GM18511 (cell line): ENCODE measurements around the gene PCYT1B.
"Not testable (repeated sequence)": the region's sequence is repeated elsewhere in the genome, so short reads cannot be mapped to it uniquely, and the experiment has no call there.

Experiments used
- ATAC-seq: cut with Tn5 transposase; IDR thresholded peaks from one replicate; pipeline ENCODE4 v1.9.1; 2021; ENCODE audit warnings: mild to moderate bottlenecking, moderate library complexity; ENCODE audit not compliant: unreplicated experiment

The PCYT1B gene

DNA sequence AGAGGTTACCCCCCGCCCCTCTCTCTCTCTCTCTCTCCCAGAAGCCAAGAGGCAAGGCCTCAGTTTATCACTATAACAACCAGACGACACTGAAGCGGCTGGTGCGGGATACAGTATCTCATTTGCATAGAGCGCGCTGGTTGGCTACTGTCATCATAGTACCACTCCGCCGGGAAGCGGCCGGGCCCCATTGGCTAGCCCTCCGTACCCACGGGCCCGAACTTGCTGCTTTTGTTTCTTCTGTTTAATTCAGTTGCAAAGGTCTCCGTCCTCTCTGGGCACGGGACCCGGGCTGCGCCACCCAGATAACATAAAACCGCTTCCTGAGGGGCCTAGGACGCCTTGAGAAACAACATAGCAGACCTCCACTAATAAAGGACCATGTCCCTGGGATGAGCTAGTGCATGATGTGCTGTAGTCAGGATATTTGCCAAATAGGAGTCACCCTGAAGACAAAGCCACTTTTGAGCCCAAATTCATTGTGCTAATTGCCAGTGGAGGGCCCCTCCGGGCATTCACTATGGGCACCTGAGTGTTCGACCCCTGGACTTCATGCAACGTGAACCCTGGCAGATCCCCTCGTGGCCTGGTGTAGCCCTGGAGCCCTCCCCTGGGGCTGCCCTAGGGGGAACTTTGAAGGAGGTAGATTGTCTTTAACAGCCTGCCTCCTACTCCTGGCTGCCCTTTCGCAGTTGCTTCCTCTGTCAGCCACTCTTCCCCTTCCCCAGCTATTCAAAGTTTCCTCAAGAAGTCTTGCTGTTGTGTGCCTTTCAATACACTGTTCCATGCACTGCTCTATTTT lies at the start of gene PCYT1B:
Gene PCYT1B, minus strand, starts transcription at position 91 of the 802 bp plus-strand sequence. CDS start 242 bp downstream, outside the sequence.
- peak; percentile 88 for ATAC-seq

DNA sequence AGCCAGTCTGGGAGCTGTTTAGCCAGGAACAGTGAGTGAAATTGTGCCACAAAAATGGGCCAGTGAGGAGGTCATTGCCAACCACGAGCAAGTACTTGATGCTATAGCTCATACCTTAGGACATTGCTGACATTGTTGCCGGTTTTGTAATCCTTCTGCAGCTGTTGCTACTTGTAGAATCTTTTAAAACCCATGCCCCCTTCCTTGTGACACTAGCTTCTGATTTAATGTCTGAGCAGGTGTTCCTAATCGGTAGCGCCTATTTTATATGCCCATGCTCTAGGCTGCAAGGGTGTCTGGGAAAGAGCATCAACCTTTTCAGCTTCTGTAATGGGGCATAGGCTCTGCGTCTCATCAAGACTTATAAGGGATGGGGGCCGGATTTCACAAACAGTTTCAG lies 49.1 kb upstream of the PCYT1B start:
- ATAC-seq: no peak

- no peak for ATAC-seq
Observed at GRCh38 chrX:24694825-24695224, 47.7 kb upstream of the PCYT1B start.

DNA sequence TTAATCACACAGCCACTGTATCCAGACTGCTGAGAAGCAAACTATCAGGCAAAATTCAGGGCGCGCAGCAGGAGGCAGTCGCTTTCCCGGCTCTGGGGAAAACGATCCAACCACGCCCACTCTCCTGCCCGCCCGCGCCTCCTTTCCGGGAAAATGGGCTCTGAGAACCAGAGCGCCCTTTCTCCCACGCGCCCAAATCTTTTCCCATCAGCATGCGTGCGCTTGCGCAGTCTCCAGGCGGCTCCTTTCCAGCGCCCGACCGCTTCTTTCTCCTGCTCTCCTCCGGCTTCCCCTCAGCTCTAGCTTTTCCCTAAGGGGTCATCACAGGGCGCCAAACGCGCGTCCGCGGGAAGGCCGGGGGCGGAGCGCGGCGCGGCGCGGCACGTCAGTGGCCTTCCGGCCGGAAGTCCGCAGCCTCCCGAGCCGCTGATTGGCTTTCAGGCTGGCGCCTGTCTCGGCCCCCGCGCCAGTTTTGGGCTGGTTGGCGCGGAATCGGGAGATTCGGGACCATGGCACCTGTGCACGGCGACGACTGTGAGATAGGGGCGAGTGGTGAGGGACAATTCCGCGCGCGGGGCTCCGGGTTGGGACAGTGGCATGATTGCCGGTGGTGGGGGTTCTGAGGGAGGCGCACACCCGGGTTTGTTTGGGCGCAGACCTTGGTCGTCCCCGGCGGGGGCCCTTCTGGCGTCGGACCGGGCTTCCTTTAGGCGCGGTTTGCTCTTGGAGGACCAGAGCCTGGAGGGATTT lies 46.5 kb upstream of the PCYT1B start, which contains the start of gene POLA1:
Gene POLA1, plus strand, starts transcription at position 466 of the 750 bp plus-strand sequence. Its CDS starts 44 bp downstream, at position 510.
- ATAC-seq: peak; percentile 95

GRCh38 chrX:24692305-24692704 lies 45.2 kb upstream of the PCYT1B start:
- ATAC-seq: no peak

DNA sequence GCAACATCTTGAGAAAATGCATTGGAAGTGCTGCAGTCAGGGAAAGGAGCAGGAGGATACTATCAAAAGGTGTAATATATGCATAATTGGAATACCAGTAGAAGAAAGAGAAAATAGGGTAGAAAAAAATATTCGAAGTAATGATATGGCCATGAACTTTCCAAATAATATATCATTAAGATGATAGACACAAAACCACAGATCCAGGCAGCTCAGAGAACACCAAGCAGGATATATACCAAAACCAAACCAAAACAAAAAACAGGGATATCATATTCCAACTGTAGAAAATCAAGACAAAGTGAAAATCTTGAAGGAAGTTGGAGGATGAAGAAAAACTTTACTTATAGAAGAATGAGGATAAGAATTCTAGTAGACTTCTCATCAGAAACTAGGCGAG lies 36.9 kb upstream of the PCYT1B start:
- no peak for ATAC-seq

- ATAC-seq: no peak
Observed at GRCh38 chrX:24682739-24683432, 35.7 kb upstream of the PCYT1B start.

DNA sequence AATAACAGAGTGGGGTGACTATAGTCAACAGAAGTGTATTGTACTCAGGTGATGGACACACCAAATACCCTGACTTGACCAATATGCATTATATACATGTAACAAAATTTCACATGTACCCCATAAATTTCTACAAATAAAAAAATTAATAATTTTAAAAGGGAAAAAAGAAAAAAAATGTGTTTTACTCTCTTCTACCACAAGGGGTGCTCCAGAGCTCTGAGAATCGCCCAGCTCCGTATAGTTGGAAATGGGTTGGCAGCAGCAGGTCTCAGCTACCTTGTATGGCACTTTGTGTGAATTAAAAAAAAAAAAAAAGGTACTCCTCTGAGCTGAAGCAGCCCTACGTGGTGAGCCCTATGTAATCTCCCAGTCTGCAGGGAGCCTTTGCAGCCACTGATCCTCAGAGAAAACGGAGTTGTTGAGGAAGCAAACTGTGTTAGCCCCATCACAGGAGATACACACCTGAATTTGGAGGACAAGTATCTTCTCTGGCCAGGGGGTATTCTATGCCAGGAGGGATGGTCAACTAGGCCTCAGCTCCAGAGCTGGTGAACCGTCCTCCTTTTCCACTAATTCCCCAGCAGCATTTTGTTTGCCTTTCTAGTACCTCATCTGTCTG lies 29.4 kb upstream of the PCYT1B start:
- ATAC-seq: peak; percentile 71

GRCh38 chrX:24673424-24673823 lies 26.3 kb upstream of the PCYT1B start:
- ATAC-seq: no peak

DNA sequence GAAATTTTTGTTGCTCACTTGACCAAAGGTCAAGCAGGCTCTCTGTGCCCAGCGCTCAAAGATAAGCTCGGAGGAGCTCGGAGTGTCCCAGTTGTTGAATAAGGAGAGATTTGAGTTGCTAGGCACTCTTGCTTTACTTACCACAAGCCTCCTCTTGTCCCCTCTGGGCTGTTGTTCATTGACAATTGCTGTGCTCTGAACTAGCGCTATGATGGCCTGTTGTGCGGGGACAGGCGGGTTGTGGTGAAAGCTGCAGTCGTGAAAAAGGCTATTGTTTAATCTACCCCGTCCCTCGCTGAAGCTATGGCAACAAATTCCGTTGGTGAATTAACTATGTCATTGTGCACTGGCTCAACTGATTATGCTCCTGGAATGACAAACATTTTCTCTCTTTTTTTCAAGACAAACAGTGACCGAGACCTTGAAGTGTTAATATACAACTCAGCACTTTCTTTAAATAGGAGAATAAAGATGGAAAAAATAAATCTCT lies 25.6 kb upstream of the PCYT1B start:
- ATAC-seq: no peak

GRCh38 chrX:24668111-24668510 lies 21.0 kb upstream of the PCYT1B start:
- no peak for ATAC-seq

- no peak for ATAC-seq
Observed at GRCh38 chrX:24662352-24662751, 15.2 kb upstream of the PCYT1B start.

GRCh38 chrX:24661292-24661691 lies 14.1 kb upstream of the PCYT1B start:
- ATAC-seq: no peak

DNA sequence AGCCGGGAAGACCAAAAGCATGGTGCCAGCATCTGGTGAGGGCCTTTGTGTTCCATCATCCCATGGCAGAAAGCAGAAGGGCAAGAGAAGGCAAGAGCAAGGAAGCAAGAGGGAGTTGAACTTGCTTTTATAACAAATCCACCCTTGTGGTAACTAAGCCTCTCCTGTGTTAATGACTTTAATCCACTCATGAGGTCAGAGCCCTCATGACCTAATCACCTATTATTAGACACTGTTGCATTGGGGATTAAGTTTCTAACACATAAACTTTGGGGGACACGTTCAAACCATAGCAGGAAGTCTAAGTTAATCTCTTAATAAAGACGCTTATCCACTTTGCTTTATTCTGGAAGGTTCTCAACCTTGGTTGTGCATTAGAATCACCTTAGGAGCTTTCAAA lies 12.5 kb upstream of the PCYT1B start:
- no peak for ATAC-seq

GRCh38 chrX:24659106-24659505 lies 12.0 kb upstream of the PCYT1B start:
- no peak for ATAC-seq

DNA sequence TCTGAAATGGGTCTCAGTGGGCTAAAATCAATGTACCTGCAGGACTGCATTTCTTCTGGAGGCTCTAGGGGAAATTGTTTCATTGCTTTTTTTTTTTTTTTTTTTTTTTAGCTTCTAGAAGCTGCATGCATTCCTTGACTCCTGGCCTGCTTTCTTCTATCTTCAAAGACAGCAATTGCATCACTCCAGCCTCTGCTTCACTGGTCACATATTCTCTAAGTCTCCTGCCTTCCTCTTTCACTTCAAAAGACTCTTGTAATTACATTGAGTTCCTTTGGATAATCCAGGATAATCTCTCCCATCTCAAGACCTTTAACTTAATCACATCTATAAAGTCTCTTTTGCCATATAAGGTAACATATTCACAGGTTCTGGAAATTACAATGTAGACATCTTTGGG lies 11.3 kb upstream of the PCYT1B start:
- ATAC-seq: no peak

- ATAC-seq: no peak
Observed at GRCh38 chrX:24657671-24658386, 10.7 kb upstream of the PCYT1B start.

DNA sequence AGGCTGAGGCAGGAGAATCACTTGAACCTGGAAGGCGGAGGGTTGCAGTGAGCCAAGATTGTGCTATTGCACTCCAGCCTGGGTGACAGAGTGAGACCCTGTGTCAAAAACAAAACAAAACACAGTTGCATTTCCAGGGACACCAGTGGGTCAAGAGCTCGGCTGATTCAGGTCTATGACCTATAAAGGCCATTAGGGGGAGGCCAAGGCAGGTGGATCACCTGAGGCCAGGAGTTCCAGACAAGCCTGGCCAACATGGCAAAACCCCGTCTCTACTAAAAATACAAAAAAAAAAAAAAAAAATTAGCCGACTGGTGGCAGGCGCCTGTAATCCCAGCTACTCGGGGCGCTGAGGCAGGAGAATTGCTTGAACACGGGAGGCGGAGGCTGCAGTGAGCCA lies 8.5 kb upstream of the PCYT1B start:
- not testable (repeated sequence) for ATAC-seq

DNA sequence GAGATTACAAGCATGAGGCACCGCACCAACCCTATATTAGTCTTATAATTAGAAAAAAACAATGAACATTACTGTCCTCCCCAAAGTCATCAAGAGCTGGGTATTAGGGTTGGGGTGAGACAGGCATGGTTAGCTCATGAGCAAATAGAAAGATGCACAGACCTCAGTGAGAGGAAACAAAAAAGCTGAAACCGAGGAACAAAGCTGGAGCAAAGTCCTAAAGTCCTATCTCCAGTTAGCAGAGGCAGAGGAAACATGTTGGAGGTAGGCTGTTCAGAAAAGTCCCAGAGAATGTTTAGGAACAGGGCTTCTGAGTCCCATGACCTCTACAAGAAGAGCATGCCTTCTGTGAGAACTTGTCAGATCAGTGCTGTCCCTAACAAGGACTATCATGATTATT lies 4.6 kb upstream of the PCYT1B start:
- ATAC-seq: no peak

- no peak for ATAC-seq
Observed at GRCh38 chrX:24648495-24648894, 1.3 kb upstream of the PCYT1B start.
